ENCODE measurements around the gene ATXN1.

DNA sequence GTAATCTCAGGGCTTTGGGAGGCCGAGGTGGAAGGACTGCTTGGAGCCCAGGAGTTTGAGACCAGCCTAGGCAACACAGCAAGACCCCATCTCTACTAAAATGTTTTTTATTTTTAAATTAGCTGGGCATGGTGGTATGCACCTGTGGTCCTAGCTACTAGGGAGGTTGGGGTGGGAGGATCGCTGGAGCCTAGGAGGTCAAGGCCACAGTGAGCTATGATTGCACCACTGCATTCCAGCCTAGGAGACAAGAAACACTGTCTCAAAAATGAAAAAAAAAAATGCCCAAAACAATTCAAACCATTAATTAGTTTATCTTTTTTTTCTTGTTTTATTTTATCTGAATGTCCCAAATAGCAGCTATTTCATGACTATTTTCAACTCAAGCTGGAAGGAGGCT lies 437.1 kb downstream of the ATXN1 start:
- TF ChIP-seq, protein P1, sequence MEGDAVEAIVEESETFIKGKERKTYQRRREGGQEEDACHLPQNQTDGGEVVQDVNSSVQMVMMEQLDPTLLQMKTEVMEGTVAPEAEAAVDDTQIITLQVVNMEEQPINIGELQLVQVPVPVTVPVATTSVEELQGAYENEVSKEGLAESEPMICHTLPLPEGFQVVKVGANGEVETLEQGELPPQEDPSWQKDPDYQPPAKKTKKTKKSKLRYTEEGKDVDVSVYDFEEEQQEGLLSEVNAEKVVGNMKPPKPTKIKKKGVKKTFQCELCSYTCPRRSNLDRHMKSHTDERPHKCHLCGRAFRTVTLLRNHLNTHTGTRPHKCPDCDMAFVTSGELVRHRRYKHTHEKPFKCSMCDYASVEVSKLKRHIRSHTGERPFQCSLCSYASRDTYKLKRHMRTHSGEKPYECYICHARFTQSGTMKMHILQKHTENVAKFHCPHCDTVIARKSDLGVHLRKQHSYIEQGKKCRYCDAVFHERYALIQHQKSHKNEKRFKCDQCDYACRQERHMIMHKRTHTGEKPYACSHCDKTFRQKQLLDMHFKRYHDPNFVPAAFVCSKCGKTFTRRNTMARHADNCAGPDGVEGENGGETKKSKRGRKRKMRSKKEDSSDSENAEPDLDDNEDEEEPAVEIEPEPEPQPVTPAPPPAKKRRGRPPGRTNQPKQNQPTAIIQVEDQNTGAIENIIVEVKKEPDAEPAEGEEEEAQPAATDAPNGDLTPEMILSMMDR (IDR thresholded peaks at IDR 0.05), result no peak
- TF ChIP-seq POLR2A (IDR thresholded peaks at IDR 0.05), result no peak

Measured in testis (tissue), 2 donors.